H9 (cell line): Measurements from ENCODE around the gene FAM170B. TPM values are rescaled to one million over a fixed set of nuclear protein-coding genes. Genes with fewer than 3 reads are reported as not detected.

ENCODE experiments used
- DNase-seq: peaks from one replicate; pipeline ENCODE4 v3.0.0-alpha.2; 2017
- H2AFZ ChIP-seq: one replicate; pipeline ENCODE4 v1.6.1; 2013; ENCODE audit warnings: mild to moderate bottlenecking, low read length, control low read depth, moderate library complexity
- H2AK5ac ChIP-seq: 2 replicates; pipeline ENCODE4 v1.6.1; 2013; ENCODE audit warnings: low read length, control low read depth, mixed read lengths; ENCODE audit not compliant: insufficient read length
- H2BK120ac ChIP-seq: one replicate; pipeline ENCODE4 v1.6.1; 2013; ENCODE audit warnings: low read depth, mild to moderate bottlenecking, low read length, control low read depth, inconsistent platforms; ENCODE audit not compliant: poor library complexity, severe bottlenecking
- H2BK12ac ChIP-seq: 2 replicates; pipeline ENCODE4 v1.6.1; 2013; ENCODE audit warnings: low read length, control low read depth, mixed read lengths, low read depth; ENCODE audit not compliant: insufficient read length
- H2BK15ac ChIP-seq: 2 replicates; pipeline ENCODE4 v1.6.1; 2013; ENCODE audit warnings: low read depth, low read length, control low read depth
- H2BK20ac ChIP-seq: one replicate; pipeline ENCODE4 v1.6.1; 2013; ENCODE audit warnings: low read depth, mild to moderate bottlenecking, low read length, control low read depth, inconsistent platforms; ENCODE audit not compliant: poor library complexity, severe bottlenecking
- H2BK5ac ChIP-seq: 2 replicates; pipeline ENCODE4 v1.6.1; 2013; ENCODE audit warnings: low read length, control low read depth, mixed read lengths; ENCODE audit not compliant: insufficient read length
- H3K14ac ChIP-seq: 2 replicates; pipeline ENCODE4 v1.6.1; 2013; ENCODE audit warnings: low read length, control low read depth; ENCODE audit not compliant: insufficient read depth
- H3K18ac ChIP-seq: 2 replicates; pipeline ENCODE4 v1.6.1; 2013; ENCODE audit warnings: low read depth, mild to moderate bottlenecking, mixed read lengths, low read length, control low read depth; ENCODE audit not compliant: insufficient read length
- H3K23ac ChIP-seq: 2 replicates; pipeline ENCODE4 v1.6.1; 2013; ENCODE audit warnings: low read length, control low read depth, mixed read lengths, low read depth; ENCODE audit not compliant: insufficient read length
- H3K23me2 ChIP-seq: 2 replicates; pipeline ENCODE4 v1.6.1; 2013; ENCODE audit warnings: low read depth, mild to moderate bottlenecking, mixed read lengths, low read length, control low read depth; ENCODE audit not compliant: insufficient read length, poor library complexity, severe bottlenecking
- H3K27ac ChIP-seq: 2 replicates; pipeline ENCODE4 v1.5.1; 2013; ENCODE audit warnings: low read length, control low read depth, mixed read lengths, low read depth; ENCODE audit not compliant: insufficient read length
- H3K27me3 ChIP-seq: 2 replicates; pipeline ENCODE4 v1.6.1; 2013; ENCODE audit warnings: low read length, control low read depth, inconsistent platforms; ENCODE audit not compliant: insufficient read depth
- H3K4ac ChIP-seq: 2 replicates; pipeline ENCODE4 v1.6.1; 2013; ENCODE audit warnings: low read depth, mild to moderate bottlenecking, control low read depth, inconsistent platforms, low read length, moderate library complexity
- H3K4me1 ChIP-seq: 2 replicates; pipeline ENCODE4 v1.6.1; 2013; ENCODE audit warnings: low read length, control low read depth, inconsistent platforms; ENCODE audit not compliant: insufficient read depth
- H3K4me2 ChIP-seq: 2 replicates; pipeline ENCODE4 v1.6.1; 2013; ENCODE audit warnings: low read length, control low read depth, mixed read lengths; ENCODE audit not compliant: insufficient read length, insufficient read depth
- H3K56ac ChIP-seq: 2 replicates; pipeline ENCODE4 v1.6.1; 2013; ENCODE audit warnings: low read depth, mild to moderate bottlenecking, mixed read lengths, low read length, control low read depth; ENCODE audit not compliant: insufficient read length
- H3K79me1 ChIP-seq: 2 replicates; pipeline ENCODE4 v1.6.1; 2013; ENCODE audit warnings: low read depth, mild to moderate bottlenecking, moderate library complexity, low read length, control low read depth, inconsistent platforms; ENCODE audit not compliant: insufficient read depth, poor library complexity, severe bottlenecking
- H3K79me2 ChIP-seq: 2 replicates; pipeline ENCODE4 v1.6.1; 2013; ENCODE audit warnings: low read length, control low read depth, inconsistent platforms; ENCODE audit not compliant: insufficient read depth
- H3K9ac ChIP-seq: 2 replicates; pipeline ENCODE4 v1.6.1; 2013; ENCODE audit warnings: low read length, control low read depth, mixed read lengths; ENCODE audit not compliant: insufficient read length; ENCODE audit errors: extremely low read depth
- H3K9me3 ChIP-seq: one replicate; pipeline ENCODE4 v1.6.1; 2013; ENCODE audit warnings: low read depth, low read length, inconsistent platforms; ENCODE audit not compliant: control insufficient read depth
- H3T11ph ChIP-seq: one replicate; pipeline ENCODE4 v1.6.1; 2013; ENCODE audit warnings: mild to moderate bottlenecking, low read length, control low read depth, inconsistent platforms
- H4K20me1 ChIP-seq: one replicate; pipeline ENCODE4 v1.6.1; 2013; ENCODE audit not compliant: control insufficient read depth, insufficient read length, insufficient read depth
- H4K5ac ChIP-seq: 2 replicates; pipeline ENCODE4 v1.6.1; 2013; ENCODE audit warnings: low read depth, mild to moderate bottlenecking, mixed read lengths, low read length, control low read depth; ENCODE audit not compliant: insufficient read length
- H4K8ac ChIP-seq: replicated peaks from 2 replicates; pipeline ENCODE4 v1.6.1; 2013; ENCODE audit warnings: low read length, control low read depth, mixed read lengths, low read depth; ENCODE audit not compliant: insufficient read length
- H4K91ac ChIP-seq: 2 replicates; pipeline ENCODE4 v1.6.1; 2013; ENCODE audit warnings: low read depth, mild to moderate bottlenecking, moderate library complexity, mixed read lengths, low read length, control low read depth; ENCODE audit not compliant: insufficient read length
- H3K27ac Mint-ChIP-seq, 3 experiments: 2 replicates in 2 of 3; 3 replicates in 1 of 3; pipeline ENCODE4 v1.8.0; 2020 to 2021; ENCODE audit warnings: mixed read lengths in 3 of 3, mild to moderate bottlenecking in 1 of 3, moderate library complexity in 1 of 3
- H3K27me3 Mint-ChIP-seq: 2 replicates; pipeline ENCODE4 v1.8.0; 2021; ENCODE audit warnings: low read depth, mild to moderate bottlenecking, moderate library complexity, mixed read lengths
- H3K36me3 Mint-ChIP-seq, 3 experiments: 2 replicates in 2 of 3; 3 replicates in 1 of 3; pipeline ENCODE4 v1.8.0; 2020 to 2021; ENCODE audit warnings: low read depth in 3 of 3, mixed read lengths in 3 of 3; ENCODE audit not compliant: insufficient read depth in 1 of 3
- H3K4me1 Mint-ChIP-seq, 2 experiments: 2 replicates each; pipeline ENCODE4 v1.8.0; 2020; ENCODE audit warnings: mixed read lengths in 2 of 2
- H3K4me3 Mint-ChIP-seq, 2 experiments: 2 replicates in 1 of 2; 3 replicates in 1 of 2; pipeline ENCODE4 v1.8.0; 2020 to 2021; ENCODE audit warnings: mild to moderate bottlenecking in 2 of 2, mixed read lengths in 2 of 2, moderate library complexity in 1 of 2
- H3K9me3 Mint-ChIP-seq, 2 experiments: 2 replicates in 1 of 2; 3 replicates in 1 of 2; pipeline ENCODE4 v1.8.0; 2020; ENCODE audit warnings: mild to moderate bottlenecking in 2 of 2, mixed read lengths in 2 of 2, moderate library complexity in 1 of 2
- WGBS: extraction: QIAGEN DNeasy Blood & Tissue Kit; methylation state at CpG from one replicate; pipeline ENCODE4 v1.1.7; 2013; ENCODE audit warnings: missing lambda C conversion rate, low lambda C conversion rate, mixed read lengths; ENCODE audit not compliant: insufficient read length; ENCODE audit errors: extremely low coverage; 5-methylcytosine and 5-hydroxymethylcytosine counted together
- total RNA-seq: library from RNA; stranded (reverse); gene quantifications from 2 replicates; pipeline ENCODE4 v1.2.1, GENCODE V29; 2021
- TF ChIP-seq, protein P1 (sequence below): fragments of 200-600 bp; sonication (generic); conservative IDR thresholded peaks from 3 replicates; pipeline ENCODE4 v1.8.0; 2021; ENCODE audit warnings: antibody characterized with exemption, mild to moderate bottlenecking

FAM170B gene
- total RNA-seq, 1 experiment from 2014 or later, result not detected

GRCh38 chr10:49113741-49114141 is 20.1 kb downstream of the FAM170B start:
- no peak overlapping the region for H3K27ac Mint-ChIP-seq
- no peak overlapping the region for H4K91ac ChIP-seq
- TF ChIP-seq, protein P1, sequence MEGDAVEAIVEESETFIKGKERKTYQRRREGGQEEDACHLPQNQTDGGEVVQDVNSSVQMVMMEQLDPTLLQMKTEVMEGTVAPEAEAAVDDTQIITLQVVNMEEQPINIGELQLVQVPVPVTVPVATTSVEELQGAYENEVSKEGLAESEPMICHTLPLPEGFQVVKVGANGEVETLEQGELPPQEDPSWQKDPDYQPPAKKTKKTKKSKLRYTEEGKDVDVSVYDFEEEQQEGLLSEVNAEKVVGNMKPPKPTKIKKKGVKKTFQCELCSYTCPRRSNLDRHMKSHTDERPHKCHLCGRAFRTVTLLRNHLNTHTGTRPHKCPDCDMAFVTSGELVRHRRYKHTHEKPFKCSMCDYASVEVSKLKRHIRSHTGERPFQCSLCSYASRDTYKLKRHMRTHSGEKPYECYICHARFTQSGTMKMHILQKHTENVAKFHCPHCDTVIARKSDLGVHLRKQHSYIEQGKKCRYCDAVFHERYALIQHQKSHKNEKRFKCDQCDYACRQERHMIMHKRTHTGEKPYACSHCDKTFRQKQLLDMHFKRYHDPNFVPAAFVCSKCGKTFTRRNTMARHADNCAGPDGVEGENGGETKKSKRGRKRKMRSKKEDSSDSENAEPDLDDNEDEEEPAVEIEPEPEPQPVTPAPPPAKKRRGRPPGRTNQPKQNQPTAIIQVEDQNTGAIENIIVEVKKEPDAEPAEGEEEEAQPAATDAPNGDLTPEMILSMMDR, result no peak
- no peak overlapping the region for H2AFZ ChIP-seq
- H3K4ac ChIP-seq, result no peak overlapping the region
- peaks cover 5% of the 10 kb centered on the region for H3K23me2 ChIP-seq
- H3K23ac ChIP-seq, result no peak overlapping the region
- no peak overlapping the region for H2BK12ac ChIP-seq
- no peaks in the 10 kb centered on the region for H3K9me3 ChIP-seq
- no peak overlapping the region for H2BK5ac ChIP-seq
- no peak overlapping the region for H2BK120ac ChIP-seq
- no peak overlapping the region for H3K9ac ChIP-seq
- H3T11ph ChIP-seq, result no peak overlapping the region
- no peaks in the 10 kb centered on the region for H3K9me3 Mint-ChIP-seq
- no peak overlapping the region for H2BK20ac ChIP-seq
- H4K20me1 ChIP-seq, result no peaks in the 10 kb centered on the region
- no peaks in the 10 kb centered on the region; the same call in 1 of the 2 replicates for H3K27me3 ChIP-seq
- H3K18ac ChIP-seq, result no peak overlapping the region
- no peak overlapping the region for H3K4me2 ChIP-seq
- peaks cover 9 to 10% of the 10 kb centered on the region in 2 experiments; a peak in 3 of 4 replicates for H3K4me1 Mint-ChIP-seq
- no peak overlapping the region for H3K56ac ChIP-seq
- no peaks in the 10 kb centered on the region for H3K4me1 ChIP-seq
- peak; percentile 15 for DNase-seq
- no CpG with 5 or more reads among the region's 3 CpGs for WGBS
- H2BK15ac ChIP-seq, result no peak overlapping the region
- H3K27ac ChIP-seq, result no peak overlapping the region
- no peak overlapping the region for H2AK5ac ChIP-seq
- H3K36me3 Mint-ChIP-seq, result no peaks in the 10 kb centered on the region
- H3K27me3 Mint-ChIP-seq, result peaks cover 34% of the 10 kb centered on the region
- no peak overlapping the region; the same call in 1 of the 2 replicates for H3K14ac ChIP-seq
- H3K79me2 ChIP-seq, result no peaks in the 10 kb centered on the region
- H3K79me1 ChIP-seq, result no peaks in the 10 kb centered on the region
- no peak overlapping the region for H4K5ac ChIP-seq
- no peak overlapping the region for H3K4me3 Mint-ChIP-seq
- no peak overlapping the region for H4K8ac ChIP-seq
